Activated T-cell treated with anti-CD3 and anti-CD28 coated beads, Interleukin-2, amount 50 U/mL, for 24 hours (primary cell): Measurements from ENCODE around the gene SMPX.

Experiments
- DNase-seq: peaks from one replicate; pipeline ENCODE4 v3.0.0-alpha.2; 2020
- H3K27ac Mint-ChIP-seq: 2 replicates; pipeline ENCODE4 v1.8.0; 2020; ENCODE audit warnings: mild to moderate bottlenecking, mixed read lengths
- H3K27me3 Mint-ChIP-seq: 2 replicates; pipeline ENCODE4 v1.8.0; 2020; ENCODE audit warnings: mixed read lengths
- H3K36me3 Mint-ChIP-seq: 2 replicates; pipeline ENCODE4 v1.8.0; 2020; ENCODE audit warnings: low read depth, mixed read lengths
- H3K4me1 Mint-ChIP-seq: 2 replicates; pipeline ENCODE4 v1.8.0; 2020; ENCODE audit warnings: low read depth, mixed read lengths
- H3K4me3 Mint-ChIP-seq: 2 replicates; pipeline ENCODE4 v1.8.0; 2020; ENCODE audit warnings: mild to moderate bottlenecking, moderate library complexity, mixed read lengths
- H3K9me3 Mint-ChIP-seq: 2 replicates; pipeline ENCODE4 v1.8.0; 2020; ENCODE audit warnings: mixed read lengths

Gene SMPX

DNA sequence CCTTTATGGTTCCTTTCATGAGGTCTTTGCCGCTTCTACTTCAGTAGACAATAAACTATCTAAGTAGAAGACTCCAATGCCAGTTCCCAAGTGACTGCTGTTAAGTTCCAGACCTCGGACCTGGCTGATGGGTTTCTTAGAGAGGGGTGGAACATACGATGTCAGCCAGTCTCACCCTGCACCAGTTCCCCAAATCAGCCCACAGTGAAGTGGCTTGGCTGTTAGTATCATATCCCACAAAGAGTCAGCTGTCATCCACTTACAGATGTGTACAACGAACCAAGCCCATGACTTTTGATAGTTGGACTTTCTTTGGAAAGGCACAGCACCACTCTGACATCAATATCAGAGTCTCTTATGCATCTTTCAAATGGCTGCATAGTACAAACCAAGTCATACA, 91.7 kb downstream of the SMPX start:
- no peak overlapping the region for H3K4me3 Mint-ChIP-seq
- DNase-seq = no peak
- H3K27ac Mint-ChIP-seq = no peak overlapping the region
- H3K4me1 Mint-ChIP-seq = no peaks in the 10 kb centered on the region
- H3K9me3 Mint-ChIP-seq = no peaks in the 10 kb centered on the region
- H3K27me3 Mint-ChIP-seq = peaks cover 28% of the 10 kb centered on the region
- H3K36me3 Mint-ChIP-seq = no peaks in the 10 kb centered on the region

DNA sequence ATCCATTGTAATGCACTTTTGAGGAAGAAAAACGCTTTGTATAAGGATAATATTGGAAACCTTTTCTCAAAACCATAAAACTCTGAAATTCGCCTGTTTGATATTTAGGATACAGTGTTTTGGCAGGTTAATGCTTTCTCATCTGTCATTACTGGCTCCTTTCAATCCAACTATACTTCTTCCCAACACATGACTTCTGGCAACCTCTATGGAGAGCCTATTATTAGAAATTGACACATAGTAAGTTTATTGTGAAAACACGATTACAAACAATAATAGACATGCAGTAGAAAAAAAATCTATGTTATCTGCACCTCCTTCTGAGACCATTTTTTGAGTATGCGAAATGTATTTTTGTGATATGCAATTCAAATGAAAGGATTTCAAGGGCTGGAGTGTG, 95.2 kb downstream of the SMPX start:
- Mint-ChIP-seq H3K27ac (no peak overlapping the region), H3K9me3 (no peaks in the 10 kb centered on the region), H3K4me1 (peaks cover 5% of the 10 kb centered on the region), H3K4me3 (no peak overlapping the region), H3K36me3 (no peaks in the 10 kb centered on the region), H3K27me3 (peaks cover 28% of the 10 kb centered on the region)
- DNase-seq = no peak

GRCh38 chrX:21661316-21661715, 96.6 kb downstream of the SMPX start:
- H3K9me3 Mint-ChIP-seq = no peaks in the 10 kb centered on the region
- DNase-seq = no peak
- peaks cover 1% of the 10 kb centered on the region for H3K36me3 Mint-ChIP-seq
- H3K4me3 Mint-ChIP-seq = no peak overlapping the region
- no peak overlapping the region for H3K27ac Mint-ChIP-seq
- peaks cover 31% of the 10 kb centered on the region for H3K27me3 Mint-ChIP-seq
- H3K4me1 Mint-ChIP-seq = peaks cover 5% of the 10 kb centered on the region

DNA sequence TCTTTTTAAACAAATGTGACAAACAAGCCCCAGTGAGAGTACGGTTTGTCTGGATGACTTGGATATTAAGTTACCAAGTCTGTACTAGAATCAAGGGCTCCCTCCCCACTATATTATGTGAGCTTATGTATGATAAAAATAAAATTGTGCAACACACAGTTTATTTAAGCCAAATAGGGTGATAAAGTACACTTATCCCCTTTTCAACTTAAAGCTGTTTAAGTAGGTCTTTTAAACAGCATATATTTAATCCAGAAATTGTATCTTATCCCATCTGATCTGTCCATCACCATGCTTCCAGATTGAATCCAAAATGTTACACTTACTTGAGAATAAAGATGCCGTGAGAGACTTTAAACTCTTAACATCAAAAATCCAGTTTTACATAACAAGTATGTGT, 97.8 kb downstream of the SMPX start:
- Mint-ChIP-seq H3K36me3 (peaks cover 5% of the 10 kb centered on the region), H3K4me3 (no peak overlapping the region), H3K4me1 (peaks cover 8% of the 10 kb centered on the region), H3K27me3 (peaks cover 33% of the 10 kb centered on the region), H3K27ac (no peak overlapping the region), H3K9me3 (no peaks in the 10 kb centered on the region)
- no peak for DNase-seq

GRCh38 chrX:21659320-21659719, 98.6 kb downstream of the SMPX start:
- Mint-ChIP-seq H3K4me3 (peak overlapping the region; percentile 53), H3K36me3 (peaks cover 5% of the 10 kb centered on the region), H3K4me1 (peaks cover 8% of the 10 kb centered on the region), H3K27ac (no peak overlapping the region), H3K27me3 (peaks cover 28% of the 10 kb centered on the region), H3K9me3 (no peaks in the 10 kb centered on the region)
- DNase-seq = no peak

DNA sequence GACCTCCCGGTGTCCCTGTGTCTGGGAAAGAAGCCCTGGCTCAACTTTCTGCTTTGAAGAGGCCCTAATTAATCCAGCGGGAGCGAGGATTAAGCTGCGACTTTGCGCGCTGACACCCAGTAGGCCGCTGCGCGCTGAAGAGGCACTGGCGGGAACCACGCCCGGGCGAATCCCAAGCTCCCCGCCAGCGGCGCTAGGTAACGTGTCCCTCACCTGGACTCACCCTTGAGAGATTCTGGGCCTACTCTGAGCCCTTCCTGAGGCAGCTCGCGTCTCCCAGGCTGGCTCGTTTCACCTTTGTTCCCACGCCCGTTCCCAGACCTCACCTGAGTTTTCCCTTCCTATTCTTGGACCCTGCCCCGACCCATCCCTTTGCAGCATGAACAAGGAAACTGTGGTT, 99.2 kb downstream of the SMPX start:
- Mint-ChIP-seq H3K9me3 (no peaks in the 10 kb centered on the region), H3K27me3 (peaks cover 22% of the 10 kb centered on the region), H3K4me1 (peaks cover 8% of the 10 kb centered on the region), H3K36me3 (peaks cover 5% of the 10 kb centered on the region), H3K27ac (no peak overlapping the region), H3K4me3 (peak overlapping the region; percentile 53)
- DNase-seq = peak; percentile 46

DNA sequence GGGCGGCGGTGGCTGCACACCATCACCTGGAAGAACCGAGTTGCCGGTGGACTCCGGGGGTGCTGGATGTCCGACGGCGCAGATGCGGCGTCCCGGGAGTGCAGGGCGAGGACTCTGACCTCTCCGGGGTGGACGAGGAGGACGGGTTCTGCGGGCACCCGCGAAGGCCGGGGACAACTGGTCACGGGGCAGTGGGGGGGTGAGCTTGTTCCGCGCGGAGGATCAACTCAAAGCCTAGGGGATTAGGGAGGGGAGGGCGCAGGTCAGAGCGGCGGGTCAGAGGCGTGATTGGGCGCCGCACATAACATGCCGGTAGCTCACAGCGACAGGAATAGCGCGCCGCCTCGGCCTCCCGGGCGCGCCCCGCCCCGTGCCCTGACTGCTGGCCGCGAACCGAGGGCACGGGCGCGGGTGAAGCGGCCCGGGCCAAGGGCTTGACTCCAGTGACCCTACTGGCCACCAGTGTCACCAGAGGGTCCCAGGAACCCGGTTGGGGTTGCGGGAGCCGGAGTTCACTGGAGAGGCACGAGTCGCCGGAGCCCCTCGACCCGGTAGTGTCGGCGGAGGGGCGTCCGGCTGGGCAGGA, 99.7 kb downstream of the SMPX start, which contains the start of gene KLHL34:
TSS of gene KLHL34 (minus strand) at position 179 of the 586 bp plus-strand sequence. CDS start 542 bp downstream, outside the sequence.
- peaks cover 5% of the 10 kb centered on the region for H3K36me3 Mint-ChIP-seq
- H3K27me3 Mint-ChIP-seq = peaks cover 20% of the 10 kb centered on the region
- H3K9me3 Mint-ChIP-seq = no peaks in the 10 kb centered on the region
- no peak within 1 kb of the TSS for H3K27ac Mint-ChIP-seq
- DNase-seq = peak; percentile 49
- H3K4me3 Mint-ChIP-seq = peak within 1 kb of the TSS; percentile 55
- peaks cover 8% of the 10 kb centered on the region for H3K4me1 Mint-ChIP-seq

DNA sequence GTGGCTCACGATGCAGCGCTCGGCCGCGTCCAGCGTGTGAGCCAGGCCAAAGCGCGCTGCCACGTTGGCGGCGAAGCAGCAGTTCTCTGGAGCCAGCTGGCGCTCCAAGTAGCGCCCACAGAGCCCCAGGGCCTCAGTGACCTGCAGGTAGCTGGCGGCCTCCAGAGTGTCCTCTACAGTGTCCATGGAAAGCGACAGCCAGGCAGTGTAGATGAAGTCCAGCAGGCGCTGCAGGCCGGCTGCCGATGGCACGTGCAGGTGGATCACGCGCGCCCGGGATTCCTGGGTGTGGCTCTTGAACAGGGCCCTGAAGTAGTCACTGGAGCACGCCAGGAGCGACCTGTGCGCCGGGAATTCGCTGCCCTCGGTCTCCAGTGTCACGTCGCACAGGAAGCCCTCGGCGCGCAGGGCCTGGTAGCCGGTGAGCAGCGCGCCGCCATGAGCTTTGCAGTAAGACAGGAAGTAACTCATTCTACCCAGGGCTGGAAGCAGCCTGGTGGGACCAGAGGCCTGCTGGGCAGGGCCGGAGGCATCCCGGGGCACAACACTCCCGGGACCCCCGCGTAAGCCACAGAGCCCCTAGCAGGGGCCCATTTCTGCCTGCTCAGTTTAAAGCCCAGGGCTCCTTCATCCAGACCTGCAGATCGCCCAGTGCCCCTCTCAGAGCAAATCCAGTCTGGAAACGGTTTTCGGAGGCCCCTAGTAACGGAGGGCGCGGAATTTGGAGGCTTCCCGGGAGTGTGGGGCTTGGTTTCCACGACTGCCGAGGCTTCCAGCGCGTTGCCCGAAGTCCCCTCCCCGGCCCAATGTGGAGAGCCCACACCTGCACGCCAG, 100.4 kb downstream of the SMPX start:
- DNase-seq = peak; percentile 47
- no peaks in the 10 kb centered on the region for H3K9me3 Mint-ChIP-seq
- H3K4me3 Mint-ChIP-seq = peak overlapping the region; percentile 55
- H3K27me3 Mint-ChIP-seq = peaks cover 20% of the 10 kb centered on the region
- H3K4me1 Mint-ChIP-seq = peaks cover 8% of the 10 kb centered on the region
- H3K27ac Mint-ChIP-seq = no peak overlapping the region
- peaks cover 5% of the 10 kb centered on the region for H3K36me3 Mint-ChIP-seq

- H3K27me3 Mint-ChIP-seq = peaks cover 16% of the 10 kb centered on the region
- DNase-seq = no peak
- H3K9me3 Mint-ChIP-seq = no peaks in the 10 kb centered on the region
- peaks cover 8% of the 10 kb centered on the region for H3K4me1 Mint-ChIP-seq
- H3K27ac Mint-ChIP-seq = no peak overlapping the region
- H3K36me3 Mint-ChIP-seq = peaks cover 5% of the 10 kb centered on the region
- no peak overlapping the region for H3K4me3 Mint-ChIP-seq
These were observed 101.2 kb downstream of the SMPX start for GRCh38 chrX:21656587-21657317.
